Measurements from ENCODE around the gene C16orf89.
"Not testable (repeated sequence)": the region's sequence is repeated elsewhere in the genome, so short reads cannot be mapped to it uniquely, and the experiment has no call there.

The C16orf89 gene

GRCh38 chr16:5065813-5066212, at the start of gene C16orf89:
C16orf89 (minus strand) TSS chr16:5065956; CDS start chr16:5065908, 48 bp downstream.
- no peak for DNase-seq (ENCODE audit: low read depth in 2 of 2)

GRCh38 chr16:5110933-5111332, 45.2 kb upstream of the C16orf89 start:
- not testable (repeated sequence) for DNase-seq (ENCODE audit: low read depth in 2 of 2)

- no peak for DNase-seq (ENCODE audit: low read depth in 2 of 2)
Observed at GRCh38 chr16:5108505-5109158, 42.9 kb upstream of the C16orf89 start.

GRCh38 chr16:5105039-5105438, 39.3 kb upstream of the C16orf89 start:
- not testable (repeated sequence) for DNase-seq (ENCODE audit: low read depth in 2 of 2)

- not testable (repeated sequence) for DNase-seq (ENCODE audit: low read depth in 2 of 2)
Observed at GRCh38 chr16:5103296-5104032, 37.7 kb upstream of the C16orf89 start.

- not testable (repeated sequence) for DNase-seq (ENCODE audit: low read depth in 2 of 2)
Observed at GRCh38 chr16:5099174-5099573, 33.4 kb upstream of the C16orf89 start.

GRCh38 chr16:5098221-5099159, 32.7 kb upstream of the C16orf89 start:
- peak; percentile 55 to 59 for DNase-seq (ENCODE audit: low read depth in 2 of 2)

- peak; percentile 94 to 96 for DNase-seq (ENCODE audit: low read depth in 2 of 2)
Observed at GRCh38 chr16:5097470-5098220, 31.9 kb upstream of the C16orf89 start, which contains the start of gene EEF2KMT. EEF2KMT (minus strand) TSS chr16:5097795; CDS start chr16:5097739, 56 bp downstream.

- peak in 1 of 2 donors; percentile 22 for DNase-seq (ENCODE audit: low read depth in 2 of 2)
Observed at GRCh38 chr16:5097061-5097469, 31.3 kb upstream of the C16orf89 start.

GRCh38 chr16:5096437-5097060, 30.8 kb upstream of the C16orf89 start:
- not testable (repeated sequence) for DNase-seq (ENCODE audit: low read depth in 2 of 2)

GRCh38 chr16:5095145-5095830, 29.5 kb upstream of the C16orf89 start:
- not testable (repeated sequence) for DNase-seq (ENCODE audit: low read depth in 2 of 2)

GRCh38 chr16:5093746-5094145, 28.0 kb upstream of the C16orf89 start:
- not testable (repeated sequence) for DNase-seq (ENCODE audit: low read depth in 2 of 2)

GRCh38 chr16:5093081-5093480, 27.3 kb upstream of the C16orf89 start:
- DNase-seq (ENCODE audit: low read depth in 2 of 2), result not testable (repeated sequence)

GRCh38 chr16:5090592-5090991, 24.8 kb upstream of the C16orf89 start:
- DNase-seq (ENCODE audit: low read depth in 2 of 2), result not testable (repeated sequence)

- not testable (repeated sequence) for DNase-seq (ENCODE audit: low read depth in 2 of 2)
Observed at GRCh38 chr16:5089911-5090555, 24.3 kb upstream of the C16orf89 start.

- DNase-seq (ENCODE audit: low read depth in 2 of 2), result not testable (repeated sequence)
Observed at GRCh38 chr16:5088936-5089335, 23.2 kb upstream of the C16orf89 start.

- not testable (repeated sequence) for DNase-seq (ENCODE audit: low read depth in 2 of 2)
Observed at GRCh38 chr16:5088086-5088790, 22.5 kb upstream of the C16orf89 start.

- DNase-seq (ENCODE audit: low read depth in 2 of 2), result not testable (repeated sequence)
Observed at GRCh38 chr16:5085716-5086115, 20.0 kb upstream of the C16orf89 start.

GRCh38 chr16:5084802-5085201, 19.0 kb upstream of the C16orf89 start:
- DNase-seq (ENCODE audit: low read depth in 2 of 2), result peak in 1 of 2 donors; percentile 24
